GM12874 (cell line): ENCODE results near the gene AKNAD1.

ENCODE experiments used
- TF ChIP-seq, protein P1 (sequence below): IDR thresholded peaks from 2 replicates; pipeline ENCODE4 v1.5.1; 2011; ENCODE audit warnings: low read depth, mild to moderate bottlenecking, control low read depth, low read length, moderate library complexity; ENCODE audit not compliant: insufficient read depth

AKNAD1 gene

DNA sequence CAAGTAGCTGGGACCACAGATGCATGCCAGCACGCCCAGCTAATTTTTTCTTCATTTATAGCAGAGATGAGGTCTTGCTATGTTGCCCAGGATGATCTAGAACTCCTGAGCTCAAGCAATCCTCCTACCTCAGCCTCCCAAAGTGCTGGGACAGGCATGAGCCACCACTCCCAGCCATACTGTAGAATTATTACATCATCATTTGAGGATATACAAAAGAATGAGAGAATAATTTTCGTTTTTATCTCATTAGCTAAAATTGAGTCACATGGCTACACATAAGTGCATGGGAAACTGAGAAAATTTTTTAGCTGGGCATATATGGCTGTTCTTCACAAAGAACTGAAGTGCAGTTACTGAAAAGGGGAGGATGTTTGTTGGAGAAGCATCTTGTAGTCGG, 89.2 kb downstream of the AKNAD1 start:
- TF ChIP-seq, protein P1, sequence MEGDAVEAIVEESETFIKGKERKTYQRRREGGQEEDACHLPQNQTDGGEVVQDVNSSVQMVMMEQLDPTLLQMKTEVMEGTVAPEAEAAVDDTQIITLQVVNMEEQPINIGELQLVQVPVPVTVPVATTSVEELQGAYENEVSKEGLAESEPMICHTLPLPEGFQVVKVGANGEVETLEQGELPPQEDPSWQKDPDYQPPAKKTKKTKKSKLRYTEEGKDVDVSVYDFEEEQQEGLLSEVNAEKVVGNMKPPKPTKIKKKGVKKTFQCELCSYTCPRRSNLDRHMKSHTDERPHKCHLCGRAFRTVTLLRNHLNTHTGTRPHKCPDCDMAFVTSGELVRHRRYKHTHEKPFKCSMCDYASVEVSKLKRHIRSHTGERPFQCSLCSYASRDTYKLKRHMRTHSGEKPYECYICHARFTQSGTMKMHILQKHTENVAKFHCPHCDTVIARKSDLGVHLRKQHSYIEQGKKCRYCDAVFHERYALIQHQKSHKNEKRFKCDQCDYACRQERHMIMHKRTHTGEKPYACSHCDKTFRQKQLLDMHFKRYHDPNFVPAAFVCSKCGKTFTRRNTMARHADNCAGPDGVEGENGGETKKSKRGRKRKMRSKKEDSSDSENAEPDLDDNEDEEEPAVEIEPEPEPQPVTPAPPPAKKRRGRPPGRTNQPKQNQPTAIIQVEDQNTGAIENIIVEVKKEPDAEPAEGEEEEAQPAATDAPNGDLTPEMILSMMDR = no peak

DNA sequence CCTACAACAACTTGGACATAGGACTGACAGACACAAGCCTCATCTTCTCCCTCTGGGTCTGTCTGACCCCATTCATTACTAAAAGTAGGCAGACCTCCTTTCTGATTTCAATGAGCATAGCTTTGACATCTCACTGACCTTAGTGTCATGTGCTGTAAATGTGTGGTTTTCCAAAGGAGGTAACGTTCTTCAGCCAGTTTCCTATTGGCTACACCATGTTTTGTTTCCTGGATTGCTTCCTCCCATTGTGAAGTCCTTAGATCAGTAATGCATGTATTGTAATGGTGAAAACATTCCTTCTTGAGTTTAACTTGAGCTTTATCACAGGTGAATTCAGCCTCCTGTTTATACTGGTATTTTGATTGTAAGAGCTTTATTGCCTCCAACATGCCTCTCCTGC, 89.8 kb downstream of the AKNAD1 start:
- TF ChIP-seq, protein P1 = no peak
